GM18526 (cell line): Measurements from ENCODE around the gene CELA1.
A peak's percentile ranks its signal among the peaks of the same experiment; 100 is the strongest.

Source experiments
- POLR2A ChIP-seq: IDR thresholded peaks from 3 replicates; pipeline ENCODE4 v1.6.1; 2011; ENCODE audit not compliant: insufficient read length; ENCODE audit errors: extremely low read depth

CELA1 gene

GRCh38 chr12:51381226-51382079 lies 35.0 kb upstream of the CELA1 start:
- no peak for TF ChIP-seq POLR2A

DNA sequence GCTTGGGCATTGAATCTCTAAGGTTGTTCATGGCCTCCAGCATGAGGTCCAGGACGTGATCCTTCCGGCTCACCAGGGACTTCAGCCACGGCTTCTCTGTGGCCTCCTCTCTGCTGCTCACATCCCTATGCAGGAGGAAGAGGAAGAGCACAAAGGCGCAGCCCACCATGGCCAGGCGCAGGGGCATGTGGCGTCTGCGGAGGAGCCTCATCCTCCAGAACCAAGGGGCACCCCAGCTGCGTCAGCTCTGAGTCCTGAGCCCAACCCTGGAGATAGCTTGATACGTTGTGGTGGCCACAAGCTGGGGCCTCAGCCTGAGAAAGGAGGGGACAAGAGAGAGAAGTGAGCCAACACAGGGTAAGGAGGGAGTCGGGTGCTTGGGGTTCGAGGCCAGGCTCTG lies 33.1 kb upstream of the CELA1 start:
- TF ChIP-seq POLR2A = no peak

- no peak for TF ChIP-seq POLR2A
These were observed 32.3 kb upstream of the CELA1 start for GRCh38 chr12:51378749-51379148.

DNA sequence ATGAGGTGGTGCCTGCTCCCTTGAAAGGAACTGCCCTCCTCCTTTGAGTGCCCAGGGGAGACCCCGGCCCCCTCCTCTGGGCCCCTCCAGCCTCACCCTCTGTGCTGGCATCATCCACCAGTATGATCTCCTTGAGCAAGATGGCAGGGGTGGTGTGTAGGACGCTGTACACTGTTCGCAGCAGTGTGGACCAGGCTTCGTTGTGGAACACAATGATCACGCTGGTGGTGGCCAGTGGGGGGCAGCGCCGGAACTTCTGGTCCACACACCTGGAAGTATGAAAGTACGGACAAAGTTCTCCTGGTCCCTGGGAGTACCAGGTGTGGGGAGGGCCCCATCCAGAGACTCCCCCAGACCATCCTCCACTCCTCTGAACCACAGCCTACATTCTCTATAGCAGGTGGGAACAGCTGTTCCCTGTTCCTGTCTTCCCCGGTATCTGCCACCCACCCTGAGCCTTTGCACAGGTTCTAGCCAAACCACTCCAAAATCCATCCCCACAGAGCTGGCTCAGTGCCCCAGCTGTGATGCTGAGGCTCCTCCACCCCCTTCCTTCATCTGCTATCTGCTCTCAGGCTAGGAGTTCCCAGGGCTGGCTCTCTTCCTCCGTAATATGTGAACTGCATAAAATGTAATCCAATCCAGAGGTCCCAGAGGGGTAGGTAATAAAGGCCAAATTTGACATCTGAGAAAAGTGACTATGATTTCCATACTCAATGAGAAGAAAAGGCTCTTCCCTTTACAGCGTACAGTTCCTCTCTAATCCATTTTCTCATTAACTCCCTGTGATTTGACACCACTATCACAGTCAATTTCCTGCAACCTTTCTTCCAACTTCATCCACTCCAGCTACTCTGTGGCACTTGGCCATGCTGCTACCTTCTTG lies 30.9 kb upstream of the CELA1 start:
- TF ChIP-seq POLR2A = no peak

GRCh38 chr12:51374856-51375255 lies 28.4 kb upstream of the CELA1 start:
- TF ChIP-seq POLR2A = no peak

DNA sequence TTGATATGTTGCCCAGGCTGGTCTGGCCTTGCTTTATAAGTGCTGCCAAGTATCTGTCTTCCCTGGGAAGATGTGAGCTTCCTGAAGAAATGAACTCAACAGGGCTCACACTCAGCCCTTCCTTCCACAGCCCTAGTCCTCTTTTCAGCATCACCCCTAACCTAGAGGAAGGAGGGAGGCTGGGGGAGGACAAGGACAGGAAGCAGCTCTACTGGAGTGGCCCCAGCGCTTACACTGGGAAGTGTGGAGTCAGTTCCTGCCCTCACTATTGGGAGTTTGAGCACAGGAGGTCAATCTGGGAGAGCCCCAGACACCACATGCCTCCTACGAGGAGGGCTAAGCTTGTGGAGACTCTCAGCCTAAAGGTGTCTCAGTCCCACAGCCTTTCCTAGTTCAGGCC lies 27.9 kb upstream of the CELA1 start:
- no peak for TF ChIP-seq POLR2A

GRCh38 chr12:51373187-51373586 lies 26.7 kb upstream of the CELA1 start:
- no peak for TF ChIP-seq POLR2A

- no peak for TF ChIP-seq POLR2A
These were observed 25.5 kb upstream of the CELA1 start for GRCh38 chr12:51372021-51372420.

GRCh38 chr12:51371295-51371953 lies 24.9 kb upstream of the CELA1 start:
- no peak for TF ChIP-seq POLR2A

- TF ChIP-seq POLR2A = no peak
These were observed 24.2 kb upstream of the CELA1 start for GRCh38 chr12:51370667-51371066.

GRCh38 chr12:51369581-51369980 lies 23.1 kb upstream of the CELA1 start:
- TF ChIP-seq POLR2A = no peak

- TF ChIP-seq POLR2A = peak; percentile 21
These were observed 22.4 kb upstream of the CELA1 start for GRCh38 chr12:51368640-51369517.

DNA sequence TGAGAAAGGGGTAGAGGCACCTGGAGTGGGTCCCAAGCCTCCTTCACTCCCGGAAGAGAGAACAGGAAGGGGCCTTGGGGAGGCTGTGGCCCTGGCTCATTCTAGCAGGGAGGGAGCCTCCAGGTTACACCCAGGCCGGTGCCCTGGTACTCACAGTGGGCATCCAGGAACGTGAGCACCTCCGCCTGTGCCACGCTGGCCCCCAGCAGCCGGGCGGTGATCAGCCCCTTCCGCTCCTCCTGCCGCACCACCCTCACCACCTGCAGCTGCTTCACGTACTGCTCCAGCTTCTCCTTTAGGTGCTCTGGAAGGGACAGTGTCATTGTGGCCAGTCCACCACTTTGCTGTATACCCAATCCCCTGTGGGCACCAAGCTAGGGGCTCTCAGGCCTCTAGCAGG lies 18.8 kb upstream of the CELA1 start:
- no peak for TF ChIP-seq POLR2A

DNA sequence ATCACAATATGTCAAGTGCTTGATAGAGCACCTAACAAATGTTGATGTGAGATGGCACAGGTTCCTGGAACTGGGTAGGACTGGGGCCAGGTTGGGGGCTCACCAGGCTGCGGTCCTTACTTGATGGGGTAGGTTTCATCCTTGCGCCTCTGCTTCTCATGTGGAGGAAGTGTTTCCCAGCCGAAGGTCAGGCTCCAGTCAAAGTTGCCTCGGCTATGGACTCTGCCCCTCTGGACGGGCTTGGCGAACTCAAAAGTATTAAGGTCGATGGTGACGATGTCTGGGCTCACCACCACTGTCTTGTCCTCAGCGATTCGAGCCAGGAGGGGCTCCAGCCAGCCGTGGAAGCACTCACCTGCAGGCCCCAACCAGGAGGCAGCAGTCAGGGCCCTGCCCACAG lies 17.5 kb upstream of the CELA1 start:
- TF ChIP-seq POLR2A = no peak

DNA sequence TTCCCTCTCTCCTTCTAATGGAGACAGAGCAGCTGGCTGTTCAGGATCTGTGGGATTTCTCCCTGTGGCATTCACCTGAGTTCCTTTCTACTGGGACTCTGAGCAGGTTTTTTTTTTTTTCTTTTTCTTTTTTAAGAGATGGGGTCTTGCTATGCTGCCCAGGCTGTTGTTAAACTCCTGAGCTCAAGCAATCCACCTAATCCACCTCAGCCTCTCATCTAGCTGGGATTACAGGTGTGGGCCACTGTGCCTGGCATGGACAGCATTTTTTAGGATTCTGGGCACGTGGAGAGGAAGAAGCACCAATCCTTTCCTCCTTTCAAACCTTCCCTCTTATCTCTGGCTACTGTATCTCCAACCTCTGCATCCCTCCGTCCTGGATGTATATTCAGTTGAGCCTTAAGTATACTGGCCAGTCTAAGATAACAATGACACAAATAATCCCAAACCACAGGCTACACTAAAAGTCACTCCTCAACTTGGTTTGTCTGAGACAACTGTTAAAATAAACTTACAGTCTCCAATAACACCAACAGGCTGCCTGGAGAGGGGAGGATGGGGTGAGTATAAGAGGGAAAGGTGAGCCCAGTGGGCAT lies 16.4 kb upstream of the CELA1 start:
- TF ChIP-seq POLR2A = no peak

DNA sequence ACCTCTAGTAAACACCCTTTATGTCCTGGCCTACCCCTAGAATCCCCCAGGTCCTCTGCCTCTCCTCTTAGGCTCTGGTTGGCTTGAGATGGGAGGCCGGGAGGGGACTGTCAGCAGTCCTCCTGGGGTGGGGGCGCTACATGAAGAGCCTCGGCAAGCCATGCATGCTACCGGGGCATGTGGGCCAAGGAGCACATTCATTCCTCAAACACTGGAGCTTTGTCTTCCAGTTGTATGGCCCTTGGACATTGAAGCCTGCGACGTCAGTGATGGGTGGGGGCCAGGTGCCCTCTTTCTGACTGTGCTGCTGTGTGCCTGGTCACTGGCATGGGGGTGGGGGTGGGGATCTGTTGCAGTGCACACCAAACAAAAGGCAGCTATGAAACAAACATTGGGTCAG lies 15.8 kb upstream of the CELA1 start:
- TF ChIP-seq POLR2A = no peak
